Mucosa of descending colon (tissue), 3 donors: ENCODE results near the gene KIF16B. TPM values are rescaled to one million over a fixed set of nuclear protein-coding genes. Genes with fewer than 3 reads are reported as not detected.
A peak's percentile ranks its signal among the peaks of the same experiment; 100 is the strongest.

ENCODE experiments used
- ATAC-seq: fragments of 200-7000 bp; cut with Tn5 transposase; one replicate; pipeline ENCODE4 v1.9.1; 2020; ENCODE audit warnings: mild to moderate bottlenecking, moderate library complexity
- DNase-seq, 3 donors: peaks; one replicate each; pipeline ENCODE4 v3.0.0-alpha.2; 2020
- H3K36me3 ChIP-seq: fragments of 200-600 bp; one replicate; pipeline ENCODE4 v1.8.0; 2021; ENCODE audit warnings: low read depth, mild to moderate bottlenecking
- H3K4me1 ChIP-seq: fragments of 200-600 bp; one replicate; pipeline ENCODE4 v1.8.0; 2021; ENCODE audit warnings: low read depth, mild to moderate bottlenecking
- H3K4me3 ChIP-seq: fragments of 200-600 bp; one replicate; pipeline ENCODE4 v1.8.0; 2021; ENCODE audit warnings: mild to moderate bottlenecking
- H3K9me3 ChIP-seq: fragments of 200-600 bp; one replicate; pipeline ENCODE4 v1.8.0; 2021; ENCODE audit warnings: mild to moderate bottlenecking
- CTCF ChIP-seq: fragments of 200-600 bp; IDR thresholded peaks from one replicate; pipeline ENCODE4 v1.8.0; 2022; ENCODE audit warnings: antibody characterized with exemption, mild to moderate bottlenecking
- intact Hi-C, 2 donors: fragments of 100-400 bp; cut with DNase I in 1 of 2; cut with micrococcal nuclease in 1 of 2; formaldehyde crosslinking; loops; one replicate each; pipeline versions ENCODE4 v1.11.0 to v1.11.1; 2022; cut with DNase I, micrococcal nuclease
- total RNA-seq, 3 donors: library from RNA; stranded (reverse); fragmentation: NEBNext Ultra II Directional in 2 of 3; extraction: Animal tissue kit (Norgen Biotek cat#: 25700) in 2 of 3; gene quantifications; one replicate each; pipeline versions ENCODE4 v1.2.1 to v1.2.4, GENCODE V29; 2021 to 2023
- donor health status: DM: no; HTN: no; CAD: no; lungs with moderate emphysema.
- donor health status: DM: no; HTN: no; CAD: no.
- donor health status: DM: no; HTN: yes; CAD: no.

The KIF16B gene
- total RNA-seq, 3 donors from 2014 or later: 48.5 to 81.7 (median 65.1) TPM

- Histone ChIP-seq H3K4me1 (no peaks in the 10 kb centered on the region), H3K36me3 (no peaks in the 10 kb centered on the region), H3K9me3 (no peaks in the 10 kb centered on the region), H3K4me3 (no peak overlapping the region)
- no peak for TF ChIP-seq CTCF
- intact Hi-C loops: loop anchor here in 1 of 2 donors (10.0 kb wide), 1 partner anchor 46 kb away; no protein-coding TSS in a partner anchor
- ATAC-seq: no peak
- no peak for DNase-seq
Measured at GRCh38 chr20:16518784-16519084, 54.5 kb downstream of the KIF16B start.

DNA sequence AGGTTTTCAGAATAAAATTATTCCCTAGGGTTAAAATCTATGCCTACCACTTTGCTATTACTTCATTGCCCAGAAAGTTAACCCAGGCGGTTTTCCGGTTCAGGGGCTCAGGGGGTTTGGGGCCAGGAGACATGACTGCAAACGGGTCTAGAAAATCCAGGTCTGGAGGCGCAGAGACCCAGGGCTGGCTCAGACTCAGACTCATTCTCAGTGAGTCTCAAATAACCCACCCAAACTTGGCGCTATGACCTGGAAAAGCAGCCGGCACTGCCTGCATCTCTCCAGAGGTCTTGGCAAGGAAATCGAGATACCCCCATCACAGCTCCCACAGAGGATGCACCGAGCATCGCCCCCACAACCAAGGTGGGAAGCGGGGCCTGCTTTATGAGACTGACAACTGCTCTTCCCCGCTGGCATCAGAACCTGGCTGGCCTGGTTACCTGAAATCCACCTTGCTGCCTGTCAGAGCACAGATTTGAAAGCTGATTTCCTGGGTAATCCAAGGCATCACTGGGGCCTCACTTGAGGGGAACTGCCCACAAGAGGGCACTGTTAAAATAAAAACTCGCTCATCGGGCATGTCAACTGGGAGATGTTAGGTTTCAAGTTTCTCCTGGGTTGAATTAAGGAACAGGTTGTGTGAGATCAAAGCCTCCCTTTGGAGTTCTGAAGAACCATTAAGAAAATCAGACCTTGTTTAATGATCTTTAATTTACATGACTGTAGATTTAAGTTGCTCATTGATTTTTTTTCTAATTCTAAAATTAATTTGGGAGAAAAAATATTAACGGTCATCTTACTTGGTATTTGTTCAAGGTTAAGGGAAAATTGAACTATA, 55.1 kb downstream of the KIF16B start:
- H3K4me3 ChIP-seq: no peak overlapping the region
- H3K4me1 ChIP-seq: no peaks in the 10 kb centered on the region
- no peaks in the 10 kb centered on the region for H3K36me3 ChIP-seq
- DNase-seq: peak in 2 of 3 donors; percentile 50 to 77
- H3K9me3 ChIP-seq: no peaks in the 10 kb centered on the region
- ATAC-seq: peak; percentile 90
- intact Hi-C loops: loop anchor here in 1 of 2 donors (10.0 kb wide), 1 partner anchor 47 kb away; no protein-coding TSS in a partner anchor
- TF ChIP-seq CTCF: no peak

- Histone ChIP-seq H3K4me3 (no peak overlapping the region), H3K4me1 (no peaks in the 10 kb centered on the region), H3K9me3 (no peaks in the 10 kb centered on the region), H3K36me3 (no peaks in the 10 kb centered on the region)
- no peak for DNase-seq
- no peak for ATAC-seq
- TF ChIP-seq CTCF: no peak
- intact Hi-C loops: loop anchor here in 1 of 2 donors (10.0 kb wide), 1 partner anchor 48 kb away; no protein-coding TSS in a partner anchor
Measured at GRCh38 chr20:16516794-16517193, 56.5 kb downstream of the KIF16B start.

GRCh38 chr20:16515046-16515445, 58.2 kb downstream of the KIF16B start:
- intact Hi-C loops: loop anchor here in 1 of 2 donors (10.0 kb wide), 1 partner anchor 50 kb away; no protein-coding TSS in a partner anchor
- TF ChIP-seq CTCF: no peak
- Histone ChIP-seq H3K36me3 (no peaks in the 10 kb centered on the region), H3K9me3 (no peaks in the 10 kb centered on the region), H3K4me1 (no peaks in the 10 kb centered on the region), H3K4me3 (no peak overlapping the region)
- ATAC-seq: no peak
- DNase-seq: no peak

GRCh38 chr20:16514140-16514539, 59.1 kb downstream of the KIF16B start:
- no peak for TF ChIP-seq CTCF
- intact Hi-C loops: loop anchor here in 1 of 2 donors (10.0 kb wide), 1 partner anchor 51 kb away; no protein-coding TSS in a partner anchor
- Histone ChIP-seq H3K4me1 (no peaks in the 10 kb centered on the region), H3K36me3 (no peaks in the 10 kb centered on the region), H3K9me3 (no peaks in the 10 kb centered on the region), H3K4me3 (no peak overlapping the region)
- no peak for ATAC-seq
- DNase-seq: no peak
